Measurements from ENCODE around the gene ST7L. TPM values are rescaled to one million over a fixed set of nuclear protein-coding genes. Genes with fewer than 3 reads are reported as not detected.

Gene ST7L
- total RNA-seq (2014; rRNA removed; shearing (Covaris generic)) (10.5 and 13.9 TPM in 2 replicates), polyA plus RNA-seq (2016; fragmentation: Nextera tagmentation; extraction: Ambion mirVana) (21.0 TPM in 2 replicates)

DNA sequence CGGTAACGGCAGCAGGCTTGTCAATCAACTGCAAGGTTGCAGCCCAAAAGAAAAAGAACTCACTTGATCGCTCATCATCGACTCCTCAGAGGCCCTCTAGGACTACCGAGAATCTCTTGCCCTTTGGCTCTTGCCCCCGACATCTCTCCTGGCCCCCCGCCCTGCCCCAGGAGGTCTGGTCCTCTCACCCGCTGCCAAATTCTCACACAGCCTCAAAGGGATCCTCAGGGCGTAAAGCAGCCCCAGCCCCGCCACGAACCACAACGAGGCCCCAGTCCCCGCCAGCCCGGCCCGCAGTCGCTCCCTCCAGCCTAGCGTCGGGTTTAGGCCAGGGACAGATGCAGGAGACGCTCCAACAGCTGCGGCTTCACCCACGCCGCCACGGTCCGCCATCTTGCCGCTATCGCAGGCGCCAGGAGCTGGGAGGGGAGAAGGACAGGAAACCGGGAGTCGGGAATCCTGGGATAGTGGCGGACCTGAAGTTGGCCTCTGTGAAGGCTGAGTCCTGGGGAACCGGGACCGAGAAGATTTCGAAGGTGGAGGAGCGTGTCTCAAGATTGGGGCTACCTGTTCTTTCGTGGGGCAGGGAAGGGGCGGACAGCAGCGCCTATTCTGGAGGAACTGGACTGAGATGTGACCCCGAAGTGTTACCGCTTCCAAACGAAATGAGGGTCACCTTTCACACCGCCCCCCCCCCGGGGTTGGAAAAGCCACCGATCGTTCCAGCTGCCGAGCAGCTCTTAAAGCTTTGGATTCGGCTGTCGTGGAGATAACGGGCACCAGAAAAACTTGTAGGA lies at the start of gene ST7L:
Gene ST7L (minus strand): TSS at position 421 of the 797 bp plus-strand sequence. CDS start 28 bp downstream, at position 393.
- Histone ChIP-seq H3K4me2 (ENCODE audit: unreplicated experiment) (peak within 1 kb of the TSS; percentile 98), H3K9me2 (ENCODE audit: insufficient read depth) (no peaks in the 10 kb centered on the region), H3K9me3 (ENCODE audit: low read depth) (no peaks in the 10 kb centered on the region), H3K79me2 (ENCODE audit: insufficient read depth) (peaks cover 98% of the 10 kb centered on the region), H3K9ac (peak within 1 kb of the TSS; percentile 99), H4K20me1 (ENCODE audit: insufficient read depth) (peaks cover 11% of the 10 kb centered on the region), H3F3A (ENCODE audit: insufficient read depth) (peaks cover 17% of the 10 kb centered on the region; the same call in 1 of the 2 replicates), H3K27ac (peak within 1 kb of the TSS; percentile 97), H3K4me1 (ENCODE audit: insufficient read depth) (peaks cover 31% of the 10 kb centered on the region), H3K36me3 (ENCODE audit: low read depth) (0 out of 2 replicates have a peak, but pooled peaks cover 3% of the 10 kb centered on the region), H3K4me3 (peak within 1 kb of the TSS; percentile 99), H2AFZ (peak within 1 kb of the TSS; percentile 89), H3K27me3 (replicated peaks; ENCODE audit: insufficient read depth) (no peaks in the 10 kb centered on the region)
- TF ChIP-seq EZH2 (IDR thresholded peaks at IDR 0.05; ENCODE audit: insufficient read depth, poor library complexity, severe bottlenecking) (no peak), EZH2phosphoT487 (IDR thresholded peaks at IDR 0.05; ENCODE audit: insufficient read depth, low read depth) (no peak)
- DNase-seq: peak; percentile 84
- WGBS, 2 experiments (ENCODE audit: low coverage in 1 of 2, low lambda C conversion rate in 2 of 2, missing lambda C conversion rate in 2 of 2): 1 to 2% methylated on average over 45 to 48 of the region's 48 CpGs
- in situ Hi-C loops (cut with MboI): loop anchor here (10.0 kb wide), 1 partner anchor 224 kb away; the partner anchor contains the start of gene CTTNBP2NL

DNA sequence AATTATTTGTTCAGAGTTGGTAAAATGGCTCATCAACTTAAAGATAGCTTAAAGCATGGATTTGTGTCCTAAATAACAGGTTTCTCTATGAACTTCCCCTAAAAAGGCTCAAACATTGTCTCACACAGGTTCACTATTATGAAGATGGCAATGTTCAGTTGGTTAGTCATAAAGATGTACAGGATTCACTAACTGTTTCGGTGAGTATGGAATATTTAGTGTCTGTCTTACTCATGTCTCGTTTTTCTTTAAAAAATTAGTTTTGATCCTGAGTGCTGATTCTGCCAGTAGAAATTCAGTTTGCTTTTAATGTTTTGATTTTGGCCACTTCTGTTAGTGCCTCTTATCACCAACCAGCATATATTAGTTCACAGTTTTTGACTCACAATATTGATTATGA lies 48.0 kb upstream of the ST7L start:
- Histone ChIP-seq H3K9ac (no peak overlapping the region), H3K36me3 (ENCODE audit: low read depth) (peaks cover 72% of the 10 kb centered on the region), H3K27ac (no peak overlapping the region), H2AFZ (no peak overlapping the region), H3K27me3 (replicated peaks; ENCODE audit: insufficient read depth) (no peaks in the 10 kb centered on the region), H3K4me2 (ENCODE audit: unreplicated experiment) (no peak overlapping the region), H3F3A (ENCODE audit: insufficient read depth) (peaks cover 32% of the 10 kb centered on the region), H3K9me3 (ENCODE audit: low read depth) (no peaks in the 10 kb centered on the region), H3K4me3 (no peak overlapping the region), H4K20me1 (ENCODE audit: insufficient read depth) (no peaks in the 10 kb centered on the region), H3K79me2 (ENCODE audit: insufficient read depth) (peaks cover 18% of the 10 kb centered on the region; the same call in 1 of the 2 replicates), H3K4me1 (ENCODE audit: insufficient read depth) (no peaks in the 10 kb centered on the region), H3K9me2 (ENCODE audit: insufficient read depth) (no peaks in the 10 kb centered on the region)
- in situ Hi-C loops (cut with MboI): no loop called here
- TF ChIP-seq EZH2 (IDR thresholded peaks at IDR 0.05; ENCODE audit: insufficient read depth, poor library complexity, severe bottlenecking): no peak
- TF ChIP-seq EZH2phosphoT487 (IDR thresholded peaks at IDR 0.05; ENCODE audit: insufficient read depth, low read depth): no peak
- DNase-seq: no peak
- WGBS, 2 experiments (ENCODE audit: low coverage in 1 of 2, low lambda C conversion rate in 2 of 2, missing lambda C conversion rate in 2 of 2): 94% methylated on average over 2 of the region's 2 CpGs

DNA sequence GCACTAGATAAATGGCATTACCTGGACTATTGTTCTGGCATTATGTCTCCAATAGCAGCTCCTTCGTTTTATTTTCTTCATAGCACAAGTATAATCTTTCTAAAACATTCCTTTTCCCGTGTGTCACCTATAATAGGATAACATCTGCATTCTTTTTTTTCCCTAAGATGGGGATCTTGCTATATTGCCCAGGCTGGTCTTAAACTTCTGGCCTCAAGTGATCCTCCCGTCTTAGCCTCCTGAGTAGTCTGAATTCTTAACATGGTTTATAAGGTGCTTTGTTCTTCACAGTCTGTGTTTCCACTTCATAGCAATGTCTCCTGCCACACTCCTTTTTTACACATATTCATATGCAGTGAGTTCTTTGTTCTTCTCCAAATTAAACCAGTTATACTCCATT lies 46.9 kb upstream of the ST7L start:
- Histone ChIP-seq H3K27ac (no peak overlapping the region), H3K4me3 (no peak overlapping the region), H3K4me2 (ENCODE audit: unreplicated experiment) (no peak overlapping the region), H3K36me3 (ENCODE audit: low read depth) (peaks cover 76% of the 10 kb centered on the region), H3K27me3 (replicated peaks; ENCODE audit: insufficient read depth) (no peaks in the 10 kb centered on the region), H2AFZ (no peak overlapping the region), H3K4me1 (ENCODE audit: insufficient read depth) (no peaks in the 10 kb centered on the region), H3K79me2 (ENCODE audit: insufficient read depth) (peaks cover 25% of the 10 kb centered on the region), H3F3A (ENCODE audit: insufficient read depth) (peaks cover 24% of the 10 kb centered on the region), H3K9me3 (ENCODE audit: low read depth) (no peaks in the 10 kb centered on the region), H4K20me1 (ENCODE audit: insufficient read depth) (no peaks in the 10 kb centered on the region), H3K9me2 (ENCODE audit: insufficient read depth) (no peaks in the 10 kb centered on the region), H3K9ac (no peak overlapping the region)
- WGBS, 2 experiments (ENCODE audit: low coverage in 1 of 2, low lambda C conversion rate in 2 of 2, missing lambda C conversion rate in 2 of 2): 78 to 90% methylated on average over 3 of the region's 3 CpGs
- TF ChIP-seq EZH2 (IDR thresholded peaks at IDR 0.05; ENCODE audit: insufficient read depth, poor library complexity, severe bottlenecking) (no peak), EZH2phosphoT487 (IDR thresholded peaks at IDR 0.05; ENCODE audit: insufficient read depth, low read depth) (no peak)
- in situ Hi-C loops (cut with MboI): no loop called here
- DNase-seq: no peak

DNA sequence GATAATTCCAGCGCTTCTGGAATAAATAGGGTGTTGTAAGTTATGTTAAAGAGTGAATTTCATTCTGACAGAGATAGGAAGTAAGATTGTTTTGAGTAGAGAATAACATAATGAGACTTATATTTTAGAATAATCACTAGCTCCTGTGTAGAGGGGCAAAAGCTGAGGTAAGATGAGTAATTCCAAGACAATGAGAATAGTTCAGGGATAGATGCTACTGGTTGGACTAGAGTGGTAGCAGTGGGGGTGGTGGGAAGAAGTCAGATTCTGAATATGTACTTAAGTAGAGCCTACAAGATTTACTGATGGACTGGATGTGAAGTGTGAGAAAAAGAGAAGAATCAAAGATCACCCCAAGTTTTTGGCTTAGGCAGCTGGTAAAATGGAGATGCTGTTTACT lies 32.3 kb upstream of the ST7L start:
- TF ChIP-seq EZH2phosphoT487 (IDR thresholded peaks at IDR 0.05; ENCODE audit: insufficient read depth, low read depth): no peak
- TF ChIP-seq EZH2 (IDR thresholded peaks at IDR 0.05; ENCODE audit: insufficient read depth, poor library complexity, severe bottlenecking): no peak
- Histone ChIP-seq H3F3A (ENCODE audit: insufficient read depth) (peaks cover 10% of the 10 kb centered on the region), H3K27ac (no peak overlapping the region), H3K9me2 (ENCODE audit: insufficient read depth) (no peaks in the 10 kb centered on the region), H3K79me2 (ENCODE audit: insufficient read depth) (peaks cover 99% of the 10 kb centered on the region), H3K4me1 (ENCODE audit: insufficient read depth) (no peaks in the 10 kb centered on the region), H3K9me3 (ENCODE audit: low read depth) (no peaks in the 10 kb centered on the region), H3K27me3 (replicated peaks; ENCODE audit: insufficient read depth) (no peaks in the 10 kb centered on the region), H2AFZ (no peak overlapping the region), H3K9ac (no peak overlapping the region), H3K4me3 (no peak overlapping the region), H3K4me2 (ENCODE audit: unreplicated experiment) (no peak overlapping the region), H3K36me3 (ENCODE audit: low read depth) (peaks cover 76% of the 10 kb centered on the region), H4K20me1 (ENCODE audit: insufficient read depth) (0 out of 2 replicates have a peak, but pooled peaks cover 6% of the 10 kb centered on the region)
- no peak for DNase-seq
- WGBS, 2 experiments (ENCODE audit: low coverage in 1 of 2, low lambda C conversion rate in 2 of 2, missing lambda C conversion rate in 2 of 2): 100% methylated on average over 1 of the region's 1 CpG
- in situ Hi-C loops (cut with MboI): no loop called here

Measured in GM23248 (cell line).